Type B pancreatic cell (in vitro differentiated cells): Measurements from ENCODE around the gene MGST1. TPM values are rescaled to one million over a fixed set of nuclear protein-coding genes. Genes with fewer than 3 reads are reported as not detected.
"Not testable (repeated sequence)": the region's sequence is repeated elsewhere in the genome, so short reads cannot be mapped to it uniquely, and the experiment has no call there.

Experiments used
- DNase-seq: peaks from one replicate; pipeline ENCODE4 v3.0.0; 2021; ENCODE audit warnings: mixed read lengths; ENCODE audit not compliant: unreplicated experiment; ENCODE audit errors: extremely low spot score
- H3K27ac Mint-ChIP-seq: 2 replicates; pipeline ENCODE4 v1.8.0; 2021; ENCODE audit warnings: mild to moderate bottlenecking, mixed read lengths
- H3K27me3 Mint-ChIP-seq: 2 replicates; pipeline ENCODE4 v1.8.0; 2021; ENCODE audit warnings: mixed read lengths
- H3K36me3 Mint-ChIP-seq: 2 replicates; pipeline ENCODE4 v1.8.0; 2021; ENCODE audit warnings: mixed read lengths
- H3K4me1 Mint-ChIP-seq: one replicate; pipeline ENCODE4 v1.8.0; 2021; ENCODE audit warnings: mixed read lengths; ENCODE audit not compliant: unreplicated experiment
- H3K4me3 Mint-ChIP-seq: 2 replicates; pipeline ENCODE4 v1.8.0; 2021; ENCODE audit warnings: mild to moderate bottlenecking, mixed read lengths
- H3K9me3 Mint-ChIP-seq: 2 replicates; pipeline ENCODE4 v1.8.0; 2021; ENCODE audit warnings: mixed read lengths
- total RNA-seq: library from RNA; stranded (reverse); gene quantifications from 2 replicates; pipeline ENCODE4 v1.2.1, GENCODE V29; 2021; ENCODE audit warnings: low replicate concordance
- TF ChIP-seq, protein P1 (sequence below): fragments of 200-600 bp; sonication (generic); conservative IDR thresholded peaks from 2 replicates; pipeline ENCODE4 v1.5.0; 2021; ENCODE audit warnings: antibody characterized with exemption, mild to moderate bottlenecking

MGST1 gene
- total RNA-seq, 1 donor from 2014 or later: 71.6 TPM

DNA sequence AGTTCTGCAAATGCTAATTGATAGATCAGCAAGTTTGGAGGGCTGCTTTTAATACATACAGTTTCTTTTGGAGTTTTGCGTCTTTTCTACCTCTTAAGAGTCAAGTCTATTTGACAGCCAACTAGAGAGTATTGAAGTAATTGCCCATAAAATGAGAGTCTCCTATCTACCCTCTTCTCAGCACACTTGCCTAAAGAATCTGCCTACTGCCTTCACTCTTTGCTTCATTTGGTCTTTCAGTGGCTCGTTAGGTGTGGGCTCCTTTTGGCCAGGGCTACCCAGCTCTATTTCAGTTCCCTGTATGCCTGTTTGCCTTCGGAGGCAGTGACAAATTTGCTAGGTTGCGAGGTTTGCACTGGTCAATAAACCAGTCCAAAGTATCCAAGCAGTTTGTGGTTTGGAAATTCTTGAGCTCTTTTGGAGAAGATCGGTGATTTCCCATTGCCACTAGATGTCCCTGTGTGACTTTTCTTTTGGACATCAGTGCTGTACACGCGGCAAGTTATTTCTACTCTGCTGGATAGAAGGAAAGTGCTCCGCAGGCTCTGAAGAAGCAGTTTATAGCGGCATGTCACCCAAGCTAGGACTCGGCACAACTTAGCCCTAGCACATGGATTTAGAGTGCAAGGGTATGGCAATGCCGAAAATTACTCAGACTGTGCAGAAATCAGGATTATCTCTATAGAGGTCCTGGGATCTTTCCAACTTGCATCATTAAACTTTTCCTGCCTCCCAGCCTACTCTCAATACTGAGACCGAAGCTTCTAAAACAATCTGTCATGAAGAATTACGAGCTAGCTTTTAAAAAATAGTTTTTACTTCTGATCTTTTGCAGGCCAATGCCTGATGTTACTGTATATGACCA is 38.6 kb downstream of the MGST1 start:
- Mint-ChIP-seq H3K36me3 (peaks cover 4% of the 10 kb centered on the region), H3K27me3 (peaks cover 5% of the 10 kb centered on the region), H3K27ac (no peak overlapping the region), H3K9me3 (no peaks in the 10 kb centered on the region), H3K4me3 (no peak overlapping the region), H3K4me1 (no peaks in the 10 kb centered on the region)
- TF ChIP-seq, protein P1, sequence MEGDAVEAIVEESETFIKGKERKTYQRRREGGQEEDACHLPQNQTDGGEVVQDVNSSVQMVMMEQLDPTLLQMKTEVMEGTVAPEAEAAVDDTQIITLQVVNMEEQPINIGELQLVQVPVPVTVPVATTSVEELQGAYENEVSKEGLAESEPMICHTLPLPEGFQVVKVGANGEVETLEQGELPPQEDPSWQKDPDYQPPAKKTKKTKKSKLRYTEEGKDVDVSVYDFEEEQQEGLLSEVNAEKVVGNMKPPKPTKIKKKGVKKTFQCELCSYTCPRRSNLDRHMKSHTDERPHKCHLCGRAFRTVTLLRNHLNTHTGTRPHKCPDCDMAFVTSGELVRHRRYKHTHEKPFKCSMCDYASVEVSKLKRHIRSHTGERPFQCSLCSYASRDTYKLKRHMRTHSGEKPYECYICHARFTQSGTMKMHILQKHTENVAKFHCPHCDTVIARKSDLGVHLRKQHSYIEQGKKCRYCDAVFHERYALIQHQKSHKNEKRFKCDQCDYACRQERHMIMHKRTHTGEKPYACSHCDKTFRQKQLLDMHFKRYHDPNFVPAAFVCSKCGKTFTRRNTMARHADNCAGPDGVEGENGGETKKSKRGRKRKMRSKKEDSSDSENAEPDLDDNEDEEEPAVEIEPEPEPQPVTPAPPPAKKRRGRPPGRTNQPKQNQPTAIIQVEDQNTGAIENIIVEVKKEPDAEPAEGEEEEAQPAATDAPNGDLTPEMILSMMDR: peak; percentile 70
- DNase-seq: no peak

DNA sequence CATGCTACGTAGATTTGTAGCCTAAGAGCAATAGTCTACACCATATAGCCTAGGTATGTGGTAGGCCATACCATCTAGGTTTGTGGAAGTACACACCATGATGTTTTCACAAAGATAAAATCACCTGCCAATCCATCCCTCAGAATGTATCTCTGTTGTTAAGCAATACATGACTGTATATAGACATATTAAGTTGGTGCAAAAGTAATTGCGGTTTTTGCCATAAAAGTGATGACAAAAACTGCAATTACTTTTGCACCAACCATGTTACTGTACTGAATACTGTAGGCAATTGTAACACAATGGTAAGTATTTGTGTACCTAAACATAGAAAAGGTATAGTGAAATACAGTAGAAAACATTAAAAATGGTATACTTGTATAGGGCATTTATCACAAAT is 40.5 kb downstream of the MGST1 start:
- Mint-ChIP-seq H3K27me3 (peaks cover 5% of the 10 kb centered on the region), H3K36me3 (peaks cover 4% of the 10 kb centered on the region), H3K4me3 (no peak overlapping the region), H3K9me3 (no peaks in the 10 kb centered on the region), H3K27ac (no peak overlapping the region), H3K4me1 (no peaks in the 10 kb centered on the region)
- TF ChIP-seq, protein P1: no peak
- DNase-seq: no peak

DNA sequence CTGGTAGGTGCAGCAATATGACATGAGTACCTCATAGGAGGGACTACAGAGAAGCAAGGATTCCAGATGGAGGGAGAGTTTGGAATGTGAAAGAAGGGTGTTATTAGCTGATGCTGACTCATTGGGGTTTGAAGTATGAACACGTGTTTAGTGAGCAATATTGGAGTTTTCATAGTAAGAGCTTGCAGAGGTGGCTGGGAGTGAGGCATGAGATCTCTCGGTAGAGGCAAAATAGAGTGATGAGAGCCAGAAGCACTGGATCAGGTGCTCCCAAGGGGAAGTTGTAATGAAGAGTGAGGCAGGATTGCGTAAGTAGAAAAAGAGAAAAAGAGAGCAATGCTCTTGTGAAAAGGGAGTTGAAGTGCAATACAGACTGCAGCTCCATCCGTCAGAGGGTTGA is 42.1 kb downstream of the MGST1 start:
- Mint-ChIP-seq H3K36me3 (peaks cover 4% of the 10 kb centered on the region), H3K27me3 (peaks cover 5% of the 10 kb centered on the region), H3K27ac (no peak overlapping the region), H3K4me3 (no peak overlapping the region), H3K4me1 (no peaks in the 10 kb centered on the region), H3K9me3 (no peaks in the 10 kb centered on the region)
- DNase-seq: no peak
- TF ChIP-seq, protein P1: no peak

DNA sequence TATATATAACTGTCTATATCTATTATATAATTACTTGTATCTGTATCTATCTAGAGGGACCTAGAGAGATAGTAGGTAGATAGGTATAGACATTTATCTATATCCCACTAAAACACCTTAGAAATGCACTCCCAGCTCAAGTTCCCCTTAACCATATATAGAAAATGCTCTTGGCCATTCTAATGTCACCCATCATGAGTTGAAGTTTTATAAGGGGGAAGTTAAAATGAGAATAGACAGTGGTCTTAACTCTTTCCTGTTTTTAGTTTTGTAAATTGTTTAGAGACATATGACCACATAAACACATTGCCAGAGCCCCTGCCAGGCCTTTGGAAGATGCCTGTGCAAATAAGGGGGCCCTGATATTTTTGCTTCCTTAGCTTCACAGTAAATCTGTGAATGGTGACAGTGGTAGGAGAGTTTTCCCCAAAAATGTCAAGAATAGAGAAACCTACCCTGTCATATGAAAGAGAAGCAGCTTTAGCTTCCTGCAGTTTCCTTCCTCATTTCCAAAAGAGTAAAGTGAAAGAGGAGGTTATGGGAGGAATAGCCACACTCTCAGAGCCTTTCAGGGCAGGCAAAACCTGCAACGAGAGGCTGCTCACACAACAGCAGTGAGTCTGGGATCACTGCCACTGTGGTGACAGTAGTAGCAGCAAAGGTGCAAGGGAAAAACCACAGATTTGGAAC is 45.5 kb downstream of the MGST1 start:
- no peaks in the 10 kb centered on the region for H3K9me3 Mint-ChIP-seq

DNA sequence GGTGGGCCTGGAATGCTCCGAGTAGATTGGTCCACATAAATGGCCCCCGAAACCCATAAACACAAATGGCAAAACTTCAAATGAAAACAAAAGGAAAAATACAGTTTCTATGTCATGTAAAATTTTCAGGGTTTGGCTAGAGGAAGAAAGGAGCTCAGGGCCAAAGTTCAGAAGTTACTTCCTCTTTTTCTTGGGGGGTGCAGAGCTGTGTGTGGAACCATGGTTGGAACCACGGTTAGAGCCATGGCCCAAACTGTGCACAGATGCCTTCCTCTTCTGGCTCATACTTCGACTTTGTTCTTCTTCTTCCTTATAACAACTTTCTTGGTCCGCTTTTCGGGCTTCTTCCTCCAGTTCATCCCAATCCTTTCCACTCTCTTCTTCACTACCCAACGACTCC is 51.7 kb downstream of the MGST1 start:
- Mint-ChIP-seq H3K4me1 (no peaks in the 10 kb centered on the region), H3K27me3 (no peaks in the 10 kb centered on the region), H3K9me3 (no peaks in the 10 kb centered on the region), H3K36me3 (peaks cover 4% of the 10 kb centered on the region), H3K4me3 (no peak overlapping the region), H3K27ac (no peak overlapping the region)
- TF ChIP-seq, protein P1: no peak
- no peak for DNase-seq

More for the DNA sequence above, 45.5 kb downstream of the MGST1 start:
- no peak for DNase-seq
- H3K36me3 Mint-ChIP-seq: peaks cover 8% of the 10 kb centered on the region
- H3K4me3 Mint-ChIP-seq: no peak overlapping the region
- no peak overlapping the region for H3K27ac Mint-ChIP-seq
- H3K4me1 Mint-ChIP-seq: no peaks in the 10 kb centered on the region
- TF ChIP-seq, protein P1: no peak
- no peaks in the 10 kb centered on the region for H3K27me3 Mint-ChIP-seq

DNA sequence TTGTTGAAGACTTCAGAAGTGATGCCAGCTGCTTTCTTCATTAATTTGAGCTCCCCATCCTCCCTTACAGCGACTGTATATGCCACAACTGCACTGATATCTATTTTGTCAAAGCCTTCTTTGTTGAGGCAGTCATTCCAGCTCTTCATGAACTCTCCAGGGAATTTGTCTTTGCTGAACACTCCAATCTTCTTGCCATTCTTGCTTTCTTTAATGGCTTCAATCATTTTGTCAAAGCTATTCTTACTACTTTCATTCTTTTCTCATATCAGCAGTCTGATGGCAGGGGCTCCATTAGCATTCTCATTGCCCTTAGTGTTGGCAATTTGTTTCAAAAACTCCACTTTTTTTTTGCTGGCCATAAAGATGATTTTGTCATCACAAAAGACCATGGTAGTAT is 54.4 kb downstream of the MGST1 start:
- not testable (repeated sequence) for DNase-seq, H3K27me3 Mint-ChIP-seq, H3K27ac Mint-ChIP-seq, H3K9me3 Mint-ChIP-seq, H3K4me3 Mint-ChIP-seq, H3K36me3 Mint-ChIP-seq, H3K4me1 Mint-ChIP-seq
